HL-60 (cell line): ENCODE results near the gene ZFPL1.

ENCODE experiments used
- DNase-seq, 2 experiments: peaks; one replicate each; pipeline ENCODE4 v3.0.0-alpha.2; 2010 to 2020; ENCODE audit warnings: low read depth in 1 of 2, low spot score in 1 of 2
- H3K27ac ChIP-seq: fragments of 250-450 bp; sonication (Bioruptor Pico); replicated peaks from 2 replicates; pipeline ENCODE4 v1.5.1; 2020; ENCODE audit warnings: mild to moderate bottlenecking, moderate library complexity
- H3K27me3 ChIP-seq: fragments of 250-450 bp; sonication (Bioruptor Pico); 2 replicates; pipeline ENCODE4 v1.5.1; 2021; ENCODE audit warnings: mild to moderate bottlenecking, moderate library complexity; ENCODE audit not compliant: insufficient read depth, poor library complexity, severe bottlenecking
- H3K4me3 ChIP-seq: replicated peaks from 2 replicates; pipeline ENCODE4 v1.5.1; 2011; ENCODE audit warnings: mild to moderate bottlenecking, control low read depth, low read length; ENCODE audit not compliant: insufficient read depth
- CTCF ChIP-seq: IDR thresholded peaks from one replicate; pipeline ENCODE4 v1.5.1; 2011; ENCODE audit warnings: low read length, control low read depth, inconsistent platforms; ENCODE audit not compliant: insufficient read depth
- GABPA ChIP-seq: IDR thresholded peaks from 2 replicates; pipeline ENCODE4 v1.6.1; 2012; ENCODE audit warnings: low read depth
- POLR2AphosphoS5 ChIP-seq: IDR thresholded peaks from 2 replicates; pipeline ENCODE4 v1.6.1; 2012; ENCODE audit warnings: low read depth
- REST ChIP-seq: IDR thresholded peaks from 2 replicates; pipeline ENCODE4 v1.6.1; 2012; ENCODE audit warnings: low read depth; ENCODE audit not compliant: insufficient replicate concordance
- SPI1 ChIP-seq: IDR thresholded peaks from 2 replicates; pipeline ENCODE4 v1.6.1; 2012; ENCODE audit warnings: low read depth, mild to moderate bottlenecking, borderline replicate concordance

The ZFPL1 gene

GRCh38 chr11:65134240-65134951 is 50.4 kb downstream of the ZFPL1 start, which contains the start of gene SYVN1:
Gene SYVN1, minus strand, starts transcription at chr11:65134519. Its CDS starts 918 bp downstream, at chr11:65133601.
- DNase-seq, result peak; percentile 89 to 90

GRCh38 chr11:65134952-65135632 is 51.1 kb downstream of the ZFPL1 start:
- TF ChIP-seq POLR2AphosphoS5, result peak; percentile 46; the same call in 1 of the 2 replicates
- TF ChIP-seq REST, result no peak
- DNase-seq, result peak; percentile 88 to 95
- Histone ChIP-seq H3K27me3 (no peaks in the 10 kb centered on the region), H3K27ac (peak overlapping the region; percentile 99), H3K4me3 (peak overlapping the region; percentile 97)

More at GRCh38 chr11:65134240-65134951, 50.4 kb downstream of the ZFPL1 start, which contains the start of gene SYVN1:
- H3K27ac ChIP-seq, result peak within 1 kb of the TSS; percentile 99
- H3K27me3 ChIP-seq, result no peaks in the 10 kb centered on the region
- TF ChIP-seq POLR2AphosphoS5 (peak; percentile 76; the same call in 1 of the 2 replicates), SPI1 (no peak), GABPA (peak; percentile 90), REST (no peak), CTCF (no peak)
- peak within 1 kb of the TSS; percentile 97 for H3K4me3 ChIP-seq

GRCh38 chr11:65135633-65136145 is 51.7 kb downstream of the ZFPL1 start:
- Histone ChIP-seq H3K4me3 (peak overlapping the region; percentile 97), H3K27ac (peak overlapping the region; percentile 99)
- TF ChIP-seq POLR2AphosphoS5, result no peak
- no peak for TF ChIP-seq SPI1
- no peak for TF ChIP-seq GABPA
- no peak for TF ChIP-seq REST
- no peak for TF ChIP-seq CTCF

More at GRCh38 chr11:65135633-65136145, 51.7 kb downstream of the ZFPL1 start:
- H3K27me3 ChIP-seq, result no peaks in the 10 kb centered on the region
- DNase-seq, result no peak
